Endothelial cell of umbilical vein (primary cell): ENCODE data around the gene ROBO2. TPM values are rescaled to one million over a fixed set of nuclear protein-coding genes. Genes with fewer than 3 reads are reported as not detected.

Experiments used
- BruUV-seq: library from RNA; stranded (reverse); fragments of 400-500 nt; replicated peaks from 2 replicates; lab custom pipeline; 2021; lab: Mats Ljungman, UMichigan
- CTCF ChIA-PET: fragments of 300-600, 350-600 bp; sonication (Branson Sonifier 250); formaldehyde crosslinking; loops from one replicate; lab custom pipeline; 2021; ENCODE audit warnings: antibody characterized with exemption, inconsistent platforms; lab: Charles Lee
- POLR2A ChIA-PET: fragments of 300-600, 350-600 bp; sonication (Branson Sonifier 250); formaldehyde crosslinking; loops from one replicate; lab custom pipeline; 2021; ENCODE audit warnings: antibody characterized with exemption, inconsistent platforms; lab: Charles Lee
- DNase-seq: peaks from one replicate; pipeline ENCODE4 v3.0.0-alpha.2; 2011; ENCODE audit warnings: low read depth, low spot score
- FAIRE-seq: peaks from 2 replicates; lab custom pipeline; 2011; peaks lifted over from hg19 to GRCh38; lab: Jason Lieb, UNC
- H2AFZ ChIP-seq: 2 replicates; pipeline ENCODE4 v1.6.0; 2012; ENCODE audit warnings: low read depth, low read length, control low read depth, inconsistent platforms
- H3K27ac ChIP-seq: 2 replicates; pipeline ENCODE4 v1.5.1; 2011; ENCODE audit warnings: low read depth, mild to moderate bottlenecking, control low read depth, low read length, moderate library complexity; ENCODE audit not compliant: insufficient read depth
- H3K27me3 ChIP-seq, 2 experiments: 2 replicates each; pipeline versions ENCODE4 v1.6.0 to v1.6.1; 2011; ENCODE audit warnings: low read length in 2 of 2, mixed read lengths in 1 of 2; ENCODE audit not compliant: control insufficient read depth in 2 of 2, insufficient read depth in 2 of 2
- H3K36me3 ChIP-seq, 2 experiments: 2 replicates in 1 of 2; 3 replicates in 1 of 2; pipeline ENCODE4 v1.5.1; 2011; ENCODE audit warnings: low read length in 2 of 2, mild to moderate bottlenecking in 1 of 2, moderate library complexity in 1 of 2; ENCODE audit not compliant: control insufficient read depth in 2 of 2, insufficient read depth in 2 of 2; ENCODE audit errors: extremely low read depth in 1 of 2
- H3K4me1 ChIP-seq: 3 replicates; pipeline ENCODE4 v1.5.1; 2011; ENCODE audit warnings: mild to moderate bottlenecking, low read length; ENCODE audit not compliant: control insufficient read depth, insufficient read depth; ENCODE audit errors: extremely low read depth
- H3K4me2 ChIP-seq: 2 replicates; pipeline ENCODE4 v1.6.1; 2011; ENCODE audit warnings: low read length, control low read depth, mixed read lengths; ENCODE audit not compliant: insufficient read depth
- H3K4me3 ChIP-seq, 3 experiments: fragments of 200-600 bp in 1 of 3; sonication (generic), shearing (Covaris generic) in 1 of 3; replicated peaks in 1 of 3; 2 replicates each; pipeline ENCODE4 v1.5.1; 2011 to 2016; ENCODE audit warnings: control low read depth in 3 of 3, low read length in 3 of 3, mild to moderate bottlenecking in 2 of 3, inconsistent platforms in 1 of 3, low read depth in 1 of 3, moderate library complexity in 1 of 3; ENCODE audit not compliant: insufficient read depth in 1 of 3
- H3K79me2 ChIP-seq: 2 replicates; pipeline ENCODE4 v1.6.0; 2012; ENCODE audit warnings: low read length, inconsistent platforms; ENCODE audit not compliant: control insufficient read depth, insufficient read depth
- H3K9ac ChIP-seq: replicated peaks from 2 replicates; pipeline ENCODE3; 2011; ENCODE audit warnings: low read length, control low read depth; ENCODE audit not compliant: insufficient read depth; ENCODE audit errors: extremely low read depth
- H3K9me1 ChIP-seq: replicated peaks from 3 replicates; pipeline ENCODE4 v1.6.0; 2011; ENCODE audit warnings: mild to moderate bottlenecking, low read length; ENCODE audit not compliant: control insufficient read depth, insufficient read depth; ENCODE audit errors: extremely low read depth
- H3K9me3 ChIP-seq: replicated peaks from 2 replicates; pipeline ENCODE4 v1.5.1; 2012; ENCODE audit warnings: low read length, inconsistent platforms; ENCODE audit not compliant: control insufficient read depth, insufficient read depth
- H4K20me1 ChIP-seq: replicated peaks from 2 replicates; pipeline ENCODE3; 2011; ENCODE audit warnings: mild to moderate bottlenecking, low read length; ENCODE audit not compliant: control insufficient read depth, insufficient read depth; ENCODE audit errors: extremely low read depth
- EZH2 ChIP-seq: IDR thresholded peaks from 2 replicates; pipeline ENCODE4 v1.6.1; 2012; ENCODE audit warnings: borderline replicate concordance, low read depth, mild to moderate bottlenecking, moderate library complexity, low read length, inconsistent platforms; ENCODE audit not compliant: severe bottlenecking
- FOS ChIP-seq: IDR thresholded peaks from 2 replicates; pipeline ENCODE4 v1.6.1; 2011; ENCODE audit warnings: mild to moderate bottlenecking, low read length, moderate library complexity, borderline replicate concordance; ENCODE audit not compliant: insufficient read depth
- MAX ChIP-seq: IDR thresholded peaks from 2 replicates; pipeline ENCODE4 v1.6.1; 2011; ENCODE audit not compliant: insufficient read depth, insufficient read length
- POLR2A ChIP-seq: IDR thresholded peaks from 2 replicates; pipeline ENCODE4 v1.6.1; 2012; ENCODE audit warnings: low read depth, mild to moderate bottlenecking, control low read depth, low read length
- POLR2AphosphoS5 ChIP-seq: IDR thresholded peaks from 2 replicates; pipeline ENCODE4 v1.6.1; 2012; ENCODE audit warnings: low read depth, mild to moderate bottlenecking, control low read depth, low read length, moderate library complexity; ENCODE audit not compliant: insufficient read depth
- dilution Hi-C: fragments of 300-500 bp; cut with MboI; formaldehyde crosslinking; loops from one replicate; pipeline ENCODE4 v1.15.0; 2019; ENCODE audit warnings: low sequenced_read_pairs; ENCODE audit not compliant: extremely low pct_ligation_motif_present
- intact Hi-C: fragments of 100-400 bp; cut with micrococcal nuclease; formaldehyde crosslinking; loops from one replicate; pipeline ENCODE4 v1.10.0; 2022
- polyA plus RNA-seq, 4 experiments: library from polyadenylated mRNA; depleted of rRNA in 3 of 4; stranded (reverse) in 3 of 4; unstranded in 1 of 4; fragments of >200 nt; gene quantifications; 2 replicates each; pipeline versions ENCODE4 v1.2.1 to v1.2.3, GENCODE V29; 2011 to 2012; ENCODE audit warnings: missing spikeins in 1 of 4
- total RNA-seq: library from RNA; stranded (reverse); gene quantifications from 2 replicates; pipeline ENCODE4 v1.2.3, GENCODE V29; 2021

ROBO2 gene
- total and polyA plus RNA-seq, 2 donors (not counting 3 experiments of a cell fraction or from before 2014, with no cell fraction given) = not detected

- Histone ChIP-seq H3K9me1 (no peaks in the 10 kb centered on the region), H3K9ac (no peak overlapping the region), H3K27me3 (no peaks in the 10 kb centered on the region), H3K79me2 (no peaks in the 10 kb centered on the region), H3K36me3 (no peaks in the 10 kb centered on the region), H3K4me2 (no peak overlapping the region), H3K27ac (no peak overlapping the region), H2AFZ (no peak overlapping the region), H4K20me1 (no peaks in the 10 kb centered on the region), H3K9me3 (no peaks in the 10 kb centered on the region), H3K4me3 (no peak overlapping the region), H3K4me1 (no peaks in the 10 kb centered on the region)
- CTCF ChIA-PET = interaction anchor here (4.4 kb wide), 1 partner anchor 22 kb away, joined by 19 read pairs; no protein-coding TSS in a partner anchor
- FAIRE-seq (no peak), DNase-seq (no peak)
- TF ChIP-seq POLR2AphosphoS5 (no peak), POLR2A (no peak), MAX (no peak)
- dilution Hi-C loops (no loop called here), intact Hi-C loops (loop anchor here (10.0 kb wide), 1 partner anchor 1692 kb away; no protein-coding TSS in a partner anchor)
- no TSS peak for BruUV-seq
- POLR2A ChIA-PET = no interaction called here
Observed at GRCh38 chr3:77342688-77343087, 302.8 kb downstream of the ROBO2 start.

- ChIA-PET CTCF (no interaction called here), POLR2A (no interaction called here)
- no peak overlapping the region for H2AFZ ChIP-seq
- dilution Hi-C loops = no loop called here
- no peak overlapping the region for H3K4me3 ChIP-seq
- BruUV-seq = no TSS peak
- H3K27ac ChIP-seq = no peak overlapping the region
- H3K9me1 ChIP-seq = no peaks in the 10 kb centered on the region
- no peak overlapping the region for H3K9ac ChIP-seq
- H4K20me1 ChIP-seq = no peaks in the 10 kb centered on the region
- FAIRE-seq (no peak), DNase-seq (no peak)
- H3K9me3 ChIP-seq = no peaks in the 10 kb centered on the region
- no peaks in the 10 kb centered on the region for H3K79me2 ChIP-seq
- H3K4me2 ChIP-seq = no peak overlapping the region
- no peaks in the 10 kb centered on the region for H3K27me3 ChIP-seq
- no peaks in the 10 kb centered on the region for H3K4me1 ChIP-seq
- no peak for TF ChIP-seq FOS
- TF ChIP-seq EZH2 = no peak
- intact Hi-C loops = loop anchor here (10.0 kb wide), 1 partner anchor 1690 kb away; no protein-coding TSS in a partner anchor
- no peaks in the 10 kb centered on the region for H3K36me3 ChIP-seq
Observed at GRCh38 chr3:77345009-77345408, 305.1 kb downstream of the ROBO2 start.
